Right lobe of liver (tissue), 4 donors: ENCODE data around the gene CLEC3B.

ENCODE experiments used
- CTCF ChIP-seq, 4 donors: fragments of 200-600 bp in 3 of 4; fragments of 450-650 bp in 1 of 4; IDR thresholded peaks; one replicate each; pipeline versions ENCODE4 v1.5.1 to v1.8.0; 2016 to 2022; ENCODE audit warnings: antibody characterized with exemption in 4 of 4, mild to moderate bottlenecking in 2 of 4
- POLR2A ChIP-seq: fragments of 450-650 bp; IDR thresholded peaks from one replicate; pipeline ENCODE4 v1.6.1; 2017; ENCODE audit warnings: antibody characterized with exemption, mild to moderate bottlenecking
- donor health status: DM: no; HTN: no; CAD: no.
- donor health status: DM: no; HTN: no; CAD: no.
- donor health status: DM: no; HTN: yes; CAD: no.

DNA sequence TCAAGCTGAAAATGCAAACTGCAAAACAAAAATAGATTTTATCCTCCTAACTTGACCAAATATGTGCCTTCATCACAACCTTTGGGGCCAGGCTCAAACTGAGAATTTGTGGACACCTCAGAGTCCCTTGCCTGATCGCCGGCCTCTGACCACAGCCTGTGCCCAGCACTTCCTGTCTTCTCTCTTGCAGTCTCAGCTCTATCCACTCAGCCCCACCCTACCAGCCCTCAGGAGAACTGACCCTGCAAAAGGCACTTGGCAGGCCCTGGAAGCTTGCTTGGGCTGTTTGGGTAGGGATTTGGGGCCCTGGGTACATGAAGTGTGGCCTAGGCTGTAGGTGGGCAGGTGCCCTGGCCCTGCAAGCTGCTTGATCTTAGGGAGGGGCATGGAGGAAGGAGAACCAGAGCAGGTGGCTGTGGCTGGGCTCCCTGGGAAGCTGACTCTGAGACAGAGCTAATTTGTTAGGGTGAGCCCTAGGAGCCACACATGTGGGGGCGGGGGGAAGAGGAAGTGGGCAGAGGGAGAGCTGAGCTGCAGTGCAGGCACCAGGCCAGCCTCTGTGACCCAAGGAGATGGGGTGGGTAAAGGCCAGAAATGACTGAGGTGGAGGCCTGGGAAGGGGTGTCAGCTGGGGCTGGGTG, 8.6 kb downstream of the CLEC3B start:
- TF ChIP-seq CTCF (IDR thresholded peaks at IDR 0.05) (no peak), POLR2A (no peak)
